ENCODE results near the gene TRIM62.
A peak's percentile ranks its signal among the peaks of the same experiment; 100 is the strongest.
"Not testable (repeated sequence)": the region's sequence is repeated elsewhere in the genome, so short reads cannot be mapped to it uniquely, and the experiment has no call there.

TRIM62 gene

GRCh38 chr1:33143176-33143575 is 38.7 kb downstream of the TRIM62 start:
- peak overlapping the region in 1 of 2 donors; percentile 12 for H3K27ac ChIP-seq
- H3K4me3 ChIP-seq, result no peak overlapping the region
- no peak for TF ChIP-seq CTCF (IDR thresholded peaks at IDR 0.05)
- no peak for DNase-seq (ENCODE audit: low spot score)

- no peak for DNase-seq (ENCODE audit: low spot score)
- TF ChIP-seq CTCF (IDR thresholded peaks at IDR 0.05), result no peak
- H3K4me3 ChIP-seq, result no peak overlapping the region
- H3K27ac ChIP-seq, result peak overlapping the region in 1 of 2 donors; percentile 12
Measured at GRCh38 chr1:33142483-33143064, 39.3 kb downstream of the TRIM62 start.

- no peak for DNase-seq (ENCODE audit: low spot score)
- no peak for TF ChIP-seq CTCF (IDR thresholded peaks at IDR 0.05)
- Histone ChIP-seq H3K27ac (no peak overlapping the region), H3K4me3 (no peak overlapping the region)
Measured at GRCh38 chr1:33141781-33142180, 40.1 kb downstream of the TRIM62 start.

GRCh38 chr1:33141216-33141615 is 40.6 kb downstream of the TRIM62 start:
- Histone ChIP-seq H3K4me3 (no peak overlapping the region), H3K27ac (no peak overlapping the region)
- DNase-seq (ENCODE audit: low spot score), result no peak
- TF ChIP-seq CTCF (IDR thresholded peaks at IDR 0.05), result no peak

GRCh38 chr1:33140153-33141149 is 41.4 kb downstream of the TRIM62 start:
- TF ChIP-seq CTCF (IDR thresholded peaks at IDR 0.05), result no peak

GRCh38 chr1:33137800-33138199 is 44.0 kb downstream of the TRIM62 start:
- Histone ChIP-seq H3K27ac (no peak overlapping the region), H3K4me3 (no peak overlapping the region)
- TF ChIP-seq CTCF (IDR thresholded peaks at IDR 0.05), result peak; percentile 22
- DNase-seq (ENCODE audit: low spot score), result no peak

More at GRCh38 chr1:33140153-33141149, 41.4 kb downstream of the TRIM62 start:
- Histone ChIP-seq H3K4me3 (no peak overlapping the region), H3K27ac (no peak overlapping the region)
- no peak for DNase-seq (ENCODE audit: low spot score)

- not testable (repeated sequence) for H3K27ac ChIP-seq; H3K4me3 ChIP-seq; DNase-seq (ENCODE audit: low spot score)
Measured at GRCh38 chr1:33136041-33136440, 45.8 kb downstream of the TRIM62 start.

Measured in coronary artery (tissue), 2 donors.